Upper lobe of left lung (tissue), 4 donors: ENCODE measurements around the gene OPCML.

Source experiments
- CTCF ChIP-seq, 6 experiments: fragments of 450-650 bp in 4 of 6; fragments of 200-600 bp in 2 of 6; sonication (generic) in 2 of 6; IDR thresholded peaks; one replicate each; pipeline ENCODE4 v1.5.1; 2016 to 2019; ENCODE audit warnings: antibody characterized with exemption in 6 of 6
- EP300 ChIP-seq, 4 donors: sonication (generic); formaldehyde crosslinking; IDR thresholded peaks; one replicate each; pipeline ENCODE4 v1.5.1; 2017; ENCODE audit warnings: antibody characterized with exemption in 4 of 4, control low read depth in 2 of 4
- POLR2A ChIP-seq, 4 donors: fragments of 450-650 bp; IDR thresholded peaks; one replicate each; pipeline ENCODE4 v1.5.1; 2016 to 2017; ENCODE audit warnings: antibody characterized with exemption in 4 of 4, mild to moderate bottlenecking in 2 of 4

DNA sequence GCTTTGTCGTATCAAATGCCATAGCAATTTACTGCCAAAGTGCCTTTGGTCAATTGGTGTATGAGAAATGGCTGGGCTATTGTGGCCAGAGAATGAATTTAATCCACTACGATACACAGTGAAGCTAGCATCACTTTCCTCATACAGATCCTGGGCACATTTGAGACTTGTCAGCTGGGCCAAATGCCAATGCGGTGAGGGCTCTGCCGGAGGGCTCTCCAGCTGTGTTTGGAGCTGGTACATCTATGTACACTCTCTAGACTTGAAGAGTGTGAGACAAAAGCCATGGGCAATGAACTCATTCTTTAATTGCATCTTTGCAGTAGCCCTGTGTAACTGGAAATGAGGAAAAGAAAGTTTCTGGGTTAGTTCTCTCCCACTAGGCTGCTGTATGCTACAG, 1109.0 kb downstream of the OPCML start:
- TF ChIP-seq CTCF (IDR thresholded peaks at IDR 0.05) (no peak), POLR2A (IDR thresholded peaks at IDR 0.05) (no peak), EP300 (IDR thresholded peaks at IDR 0.05) (no peak)
